HepG2 (cell line): ENCODE measurements around the gene LMOD2. TPM values are rescaled to one million over a fixed set of nuclear protein-coding genes. Genes with fewer than 3 reads are reported as not detected.

Experiments used
- ATAC-seq: fragments of 200-7000 bp; cut with Tn5 transposase; 3 replicates; pipeline ENCODE4 v1.9.1; 2020; ENCODE audit warnings: mild to moderate bottlenecking, moderate library complexity
- BruUV-seq: library from RNA; stranded (reverse); fragments of 400-500 nt; replicated peaks from 2 replicates; lab custom pipeline; 2021; lab: Mats Ljungman, UMichigan
- CTCF ChIA-PET: fragments of 300-600 bp; formaldehyde crosslinking; extraction: SDS; loops from one replicate; lab custom pipeline; 2021; ENCODE audit warnings: low total read pairs, inconsistent platforms, low intra/inter-chr PET ratio; lab: Yijun Ruan, JAX
- POLR2A ChIA-PET: fragments of 350-600 bp; sonication (Branson Sonifier 250); formaldehyde crosslinking; loops from one replicate; lab custom pipeline; 2020; ENCODE audit warnings: antibody characterized with exemption, inconsistent platforms; lab: Yijun Ruan, JAX
- DNase-seq: peaks from one replicate; pipeline ENCODE4 v3.0.0-alpha.2; 2015; ENCODE audit warnings: low spot score
- FAIRE-seq: peaks from 3 replicates; lab custom pipeline; 2011; peaks lifted over from hg19 to GRCh38; lab: Jason Lieb, UNC
- H2AFZ ChIP-seq: one replicate; pipeline ENCODE4 v1.6.1; 2011; ENCODE audit warnings: low read length, inconsistent platforms
- H3K27ac ChIP-seq: fragments of 300-600 bp; 3 replicates; pipeline ENCODE4 v1.8.0; 2011; ENCODE audit warnings: mixed run types, mild to moderate bottlenecking, mixed read lengths, low read length, inconsistent platforms; ENCODE audit not compliant: insufficient read depth; ENCODE audit errors: extremely low read length
- H3K27me3 ChIP-seq, 2 experiments: fragments of 200-600 bp in 1 of 2; 2 replicates in 1 of 2; 3 replicates in 1 of 2; pipeline versions ENCODE4 v1.6.0 to v1.8.0; 2011; ENCODE audit warnings: low read length in 2 of 2, mild to moderate bottlenecking in 2 of 2, moderate library complexity in 2 of 2, inconsistent platforms in 1 of 2; ENCODE audit not compliant: insufficient read depth in 2 of 2, control insufficient read depth in 1 of 2
- H3K36me3 ChIP-seq, 2 experiments: fragments of 200-600 bp in 1 of 2; replicated peaks in 1 of 2; 2 replicates in 1 of 2; 3 replicates in 1 of 2; pipeline versions ENCODE4 v1.5.1 to v1.8.0; 2011; ENCODE audit warnings: low read length in 2 of 2, inconsistent platforms in 1 of 2; ENCODE audit not compliant: insufficient read depth in 2 of 2, control insufficient read depth in 1 of 2
- H3K4me1 ChIP-seq: 2 replicates; pipeline ENCODE4 v1.5.1; 2012; ENCODE audit warnings: low read length, inconsistent platforms; ENCODE audit not compliant: insufficient read depth
- H3K4me2 ChIP-seq: 2 replicates; pipeline ENCODE4 v1.6.0; 2011; ENCODE audit warnings: low read depth, low read length, inconsistent platforms
- H3K4me3 ChIP-seq, 3 experiments: fragments of 200-600 bp in 1 of 3; sonication (generic), shearing (Covaris generic) in 1 of 3; replicated peaks in 1 of 3; 2 replicates each; pipeline ENCODE4 v1.5.1; 2011 to 2016; ENCODE audit warnings: low read length in 3 of 3, inconsistent platforms in 2 of 3, low read depth in 2 of 3, mild to moderate bottlenecking in 2 of 3, control low read depth in 1 of 3, mixed read lengths in 1 of 3; ENCODE audit not compliant: insufficient read depth in 1 of 3
- H3K79me2 ChIP-seq: one replicate; pipeline ENCODE4 v1.6.1; 2011; ENCODE audit warnings: low read length, inconsistent platforms; ENCODE audit not compliant: insufficient read depth
- H3K9ac ChIP-seq: 2 replicates; pipeline ENCODE4 v1.6.0; 2011; ENCODE audit warnings: mild to moderate bottlenecking, low read depth, low read length, inconsistent platforms; ENCODE audit not compliant: insufficient read depth
- H3K9me3 ChIP-seq: 2 replicates; pipeline ENCODE4 v1.5.1; 2012; ENCODE audit warnings: mild to moderate bottlenecking, low read length
- H4K20me1 ChIP-seq: 2 replicates; pipeline ENCODE4 v1.6.0; 2011; ENCODE audit warnings: inconsistent platforms, mild to moderate bottlenecking, low read length, moderate library complexity; ENCODE audit not compliant: insufficient read depth
- FOXJ3 ChIP-seq: sonication (generic); formaldehyde crosslinking; IDR thresholded peaks from 2 replicates; pipeline ENCODE4 v1.4.0; 2020; ENCODE audit warnings: missing genetic modification reagents, mild to moderate bottlenecking, borderline replicate concordance
- MAFF ChIP-seq: IDR thresholded peaks from 2 replicates; pipeline ENCODE4 v1.6.1; 2011; ENCODE audit warnings: low read depth, low read length, improper control_type of control experiment
- MAFK ChIP-seq, 2 experiments: IDR thresholded peaks in 1 of 2; conservative IDR thresholded peaks in 1 of 2; 2 replicates each; pipeline ENCODE4 v1.6.1; 2011; ENCODE audit warnings: improper control_type of control experiment in 2 of 2, low read length in 2 of 2
- SYNCRIP ChIP-seq: fragments of 200-400 bp; formaldehyde crosslinking; IDR thresholded peaks from 2 replicates; pipeline ENCODE4 v1.6.1; 2018; ENCODE audit warnings: mild to moderate bottlenecking, low read depth, low read length; ENCODE audit not compliant: insufficient read depth
- TIGD3 ChIP-seq: sonication (generic); formaldehyde crosslinking; IDR thresholded peaks from 2 replicates; pipeline ENCODE4 v1.5.1; 2020; ENCODE audit warnings: mild to moderate bottlenecking, missing genetic modification reagents, borderline replicate concordance
- TMF1 ChIP-seq: sonication (generic); formaldehyde crosslinking; IDR thresholded peaks from 2 replicates; pipeline ENCODE4 v1.8.1; 2022; ENCODE audit warnings: low read depth, missing genetic modification reagents
- ZNF800 ChIP-seq: sonication (generic); formaldehyde crosslinking; IDR thresholded peaks from 2 replicates; pipeline ENCODE4 v1.4.0; 2020; ENCODE audit warnings: missing genetic modification reagents
- WGBS: methylation state at CpG from one replicate; pipeline ENCODE4 v1.1.6; 2017; ENCODE audit warnings: low lambda C conversion rate; 5-methylcytosine and 5-hydroxymethylcytosine counted together
- in situ Hi-C: cut with HindIII; loops from 2 replicates; pipeline ENCODE4 v1.10.0; 2017; ENCODE audit warnings: low pct_unique_long_range_greater_than_20kb; ENCODE audit not compliant: extremely low pct_ligation_motif_present
- intact Hi-C: fragments of 100-400 bp; cut with micrococcal nuclease; formaldehyde crosslinking; loops from one replicate; pipeline ENCODE4 v1.10.0; 2022; ENCODE audit not compliant: unreplicated experiment
- polyA plus RNA-seq, 8 experiments: library from polyadenylated mRNA; depleted of rRNA in 3 of 8; stranded (reverse) in 7 of 8; unstranded in 1 of 8; fragments of >200 nt; fragmentation: Illumina TruSeq in 4 of 8; extraction: Trizol in 4 of 8; gene quantifications; 2 replicates each; pipeline versions ENCODE4 v1.2.1 to v1.2.3, GENCODE V29; 2011 to 2016; ENCODE audit warnings: low read depth in 4 of 8, missing spikeins in 1 of 8, mixed read lengths in 1 of 8; ENCODE audit not compliant: insufficient read depth in 1 of 8
- total RNA-seq, 5 experiments: library from RNA; depleted of rRNA; stranded (reverse); fragments of >200 nt; fragmentation: Illumina TruSeq; extraction: Trizol; gene quantifications; 2 replicates each; pipeline ENCODE4 v1.2.3, GENCODE V29; 2016; ENCODE audit warnings: low read depth in 1 of 5

The LMOD2 gene
- total and polyA plus RNA-seq, 2 of the 13 experiments (the other 11 are each of a cell fraction or from before 2014, with no cell fraction given) = not detected

- TF ChIP-seq TIGD3 (CRISPR knock-in tag) (no peak), FOXJ3 (CRISPR knock-in tag) (no peak), ZNF800 (CRISPR knock-in tag) (no peak), TMF1 (CRISPR knock-in tag) (no peak)
These were observed 39.4 kb upstream of the LMOD2 start (continued) for GRCh38 chr7:123616223-123616622.

- Histone ChIP-seq H3K4me2 (no peak overlapping the region), H2AFZ (no peak overlapping the region)
- TF ChIP-seq MAFK (conservative IDR thresholded peaks at IDR 0.05 in 1 of 2, IDR thresholded peaks at IDR 0.05 in 1 of 2; ENCODE audit: low read length in 2 of 2) (peak in 1 of 2 experiments; percentile 27; a peak in 1 of 4 replicates), SYNCRIP (no peak), MAFF (0 out of 2 replicates have a peak, but pooled peaks have one; percentile 29)
- TF ChIP-seq, all 625 proteins: peak for 2
- Histone ChIP-seq H3K4me3 (no peak overlapping the region), H3K27me3 (no peaks in the 10 kb centered on the region), H3K36me3 (no peaks in the 10 kb centered on the region), H3K79me2 (no peaks in the 10 kb centered on the region), H3K4me1 (no peaks in the 10 kb centered on the region), H4K20me1 (no peaks in the 10 kb centered on the region), H3K9me3 (no peaks in the 10 kb centered on the region), H3K27ac (no peak overlapping the region), H3K9ac (no peak overlapping the region)
- in situ Hi-C loops (no loop called here), intact Hi-C loops (loop anchor here (10.0 kb wide), 1 partner anchor 127 kb away; no protein-coding TSS in a partner anchor)
- FAIRE-seq = no peak
- POLR2A ChIA-PET = no interaction called here
- WGBS = 41% methylated on average over 4 of the region's 4 CpGs
- no peak for DNase-seq
- CTCF ChIA-PET = no interaction called here
- no TSS peak for BruUV-seq
- no peak for ATAC-seq
These were observed 34.0 kb upstream of the LMOD2 start for GRCh38 chr7:123621707-123622106.
